IMR-90 (cell line): ENCODE results near the gene DPF1. TPM values are rescaled to one million over a fixed set of nuclear protein-coding genes. Genes with fewer than 3 reads are reported as not detected.

Experiments used
- ATAC-seq: fragments of 200-7000 bp; cut with Tn5 transposase; 2 replicates; pipeline ENCODE4 v1.9.1; 2020; ENCODE audit warnings: low read depth, mild to moderate bottlenecking, moderate library complexity
- BruUV-seq: library from RNA; stranded (reverse); fragments of 400-500 nt; replicated peaks from 2 replicates; lab custom pipeline; 2021; lab: Mats Ljungman, UMichigan
- CTCF ChIA-PET: fragments of 300-600 bp; formaldehyde crosslinking; extraction: SDS; loops from one replicate; lab custom pipeline; 2021; ENCODE audit warnings: antibody characterized with exemption; lab: Yijun Ruan, JAX
- POLR2A ChIA-PET: fragments of 300-600 bp; sonication (Branson Sonifier 250); formaldehyde crosslinking; loops from one replicate; lab custom pipeline; 2022; ENCODE audit warnings: antibody characterized with exemption; ENCODE audit not compliant: unreplicated experiment; lab: Charles Lee
- DNase-seq: peaks from one replicate; pipeline ENCODE4 v3.0.0; 2013
- H2AFZ ChIP-seq: replicated peaks from 2 replicates; pipeline ENCODE3; 2013; ENCODE audit warnings: low read length, mild to moderate bottlenecking; ENCODE audit not compliant: poor library complexity
- H2AK5ac ChIP-seq: 2 replicates; pipeline ENCODE4 v1.6.1; 2013; ENCODE audit warnings: low read depth, low read length, inconsistent platforms
- H2AK9ac ChIP-seq: replicated peaks from 2 replicates; pipeline ENCODE3; 2013; ENCODE audit warnings: mild to moderate bottlenecking, low read depth, low read length, moderate library complexity; ENCODE audit not compliant: poor library complexity
- H2BK120ac ChIP-seq: 2 replicates; pipeline ENCODE4 v1.6.1; 2013; ENCODE audit warnings: low read depth, low read length, inconsistent platforms
- H2BK15ac ChIP-seq: 3 replicates; pipeline ENCODE4 v1.6.1; 2013; ENCODE audit warnings: low read depth, low read length, inconsistent platforms
- H2BK20ac ChIP-seq: 2 replicates; pipeline ENCODE4 v1.6.1; 2013; ENCODE audit warnings: low read depth, mild to moderate bottlenecking, inconsistent platforms, low read length, moderate library complexity
- H2BK5ac ChIP-seq: 2 replicates; pipeline ENCODE4 v1.6.1; 2013; ENCODE audit warnings: mild to moderate bottlenecking, low read depth, low read length, inconsistent platforms; ENCODE audit not compliant: poor library complexity, severe bottlenecking
- H3K14ac ChIP-seq: replicated peaks from 2 replicates; pipeline ENCODE4 v1.6.1; 2013; ENCODE audit warnings: low read depth, low read length, inconsistent platforms
- H3K18ac ChIP-seq: 2 replicates; pipeline ENCODE4 v1.6.1; 2013; ENCODE audit warnings: low read depth, low read length, control low read depth
- H3K23ac ChIP-seq: 2 replicates; pipeline ENCODE4 v1.6.1; 2013; ENCODE audit warnings: low read depth, low read length, inconsistent platforms
- H3K27ac ChIP-seq: 2 replicates; pipeline ENCODE4 v1.5.1; 2013; ENCODE audit warnings: mild to moderate bottlenecking, control low read depth, low read length; ENCODE audit not compliant: insufficient read depth
- H3K27me3 ChIP-seq: 2 replicates; pipeline ENCODE4 v1.6.1; 2013; ENCODE audit warnings: low read length; ENCODE audit not compliant: control insufficient read depth, insufficient read depth
- H3K36me3 ChIP-seq: 2 replicates; pipeline ENCODE4 v1.6.1; 2013; ENCODE audit warnings: low read length, mixed read lengths; ENCODE audit not compliant: control insufficient read depth, insufficient read depth
- H3K4ac ChIP-seq: 2 replicates; pipeline ENCODE4 v1.6.1; 2013; ENCODE audit warnings: low read depth, low read length, inconsistent platforms
- H3K4me1 ChIP-seq: 2 replicates; pipeline ENCODE4 v1.6.1; 2013; ENCODE audit warnings: low read length, mixed read lengths; ENCODE audit not compliant: control insufficient read depth, insufficient read depth
- H3K4me2 ChIP-seq: 2 replicates; pipeline ENCODE4 v1.6.1; 2013; ENCODE audit warnings: low read depth, mild to moderate bottlenecking, control low read depth, low read length, moderate library complexity
- H3K4me3 ChIP-seq: 2 replicates; pipeline ENCODE4 v1.5.1; 2013; ENCODE audit warnings: low read depth, mild to moderate bottlenecking, control low read depth, low read length, moderate library complexity; ENCODE audit not compliant: insufficient read depth
- H3K56ac ChIP-seq: 2 replicates; pipeline ENCODE4 v1.6.1; 2013; ENCODE audit warnings: low read length, inconsistent platforms; ENCODE audit not compliant: insufficient read depth; ENCODE audit errors: extremely low read depth
- H3K79me1 ChIP-seq, 2 experiments: 2 replicates each; pipeline ENCODE4 v1.6.1; 2013; ENCODE audit warnings: low read length in 2 of 2, inconsistent platforms in 1 of 2, low read depth in 1 of 2
- H3K9ac ChIP-seq: 2 replicates; pipeline ENCODE4 v1.6.1; 2013; ENCODE audit warnings: low read depth, low read length, control low read depth
- H3K9me1 ChIP-seq: 2 replicates; pipeline ENCODE4 v1.6.1; 2013; ENCODE audit warnings: low read length, inconsistent platforms; ENCODE audit not compliant: insufficient read depth
- H3K9me3 ChIP-seq: 2 replicates; pipeline ENCODE4 v1.6.1; 2013; ENCODE audit warnings: low read length; ENCODE audit not compliant: control insufficient read depth, insufficient read depth
- H4K20me1 ChIP-seq: 2 replicates; pipeline ENCODE4 v1.6.1; 2013; ENCODE audit warnings: low read length, inconsistent platforms; ENCODE audit not compliant: insufficient read depth
- H4K5ac ChIP-seq: 2 replicates; pipeline ENCODE4 v1.6.1; 2013; ENCODE audit warnings: mild to moderate bottlenecking, low read depth, low read length, control low read depth
- H4K8ac ChIP-seq, 2 experiments: 2 replicates each; pipeline ENCODE4 v1.6.1; 2013; ENCODE audit warnings: low read depth in 2 of 2, low read length in 2 of 2, control low read depth in 1 of 2, inconsistent platforms in 1 of 2
- H4K91ac ChIP-seq: 2 replicates; pipeline ENCODE4 v1.6.1; 2013; ENCODE audit warnings: low read depth, low read length, inconsistent platforms; ENCODE audit not compliant: insufficient read depth
- BHLHE40 ChIP-seq: fragments of 150-350 bp; IDR thresholded peaks from 2 replicates; pipeline ENCODE4 v1.6.1; 2016; ENCODE audit warnings: mild to moderate bottlenecking, low read depth, low read length
- CEBPB ChIP-seq: IDR thresholded peaks from 2 replicates; pipeline ENCODE4 v1.6.1; 2012; ENCODE audit warnings: low read depth, low read length, improper control_type of control experiment
- CHD1 ChIP-seq: IDR thresholded peaks from 2 replicates; pipeline ENCODE4 v1.6.1; 2012; ENCODE audit warnings: low read depth, low read length, improper control_type of control experiment
- FOS ChIP-seq: fragments of 150-350 bp; IDR thresholded peaks from 2 replicates; pipeline ENCODE4 v1.6.1; 2016; ENCODE audit warnings: low read depth, low read length
- MAFK ChIP-seq: IDR thresholded peaks from 2 replicates; pipeline ENCODE4 v1.6.1; 2012; ENCODE audit warnings: low read depth, low read length, improper control_type of control experiment
- MAZ ChIP-seq: IDR thresholded peaks from 2 replicates; pipeline ENCODE4 v1.6.1; 2012; ENCODE audit warnings: low read depth, mild to moderate bottlenecking, low read length, improper control_type of control experiment, moderate library complexity, borderline replicate concordance
- MXI1 ChIP-seq: IDR thresholded peaks from 2 replicates; pipeline ENCODE4 v1.6.1; 2012; ENCODE audit warnings: low read depth, mild to moderate bottlenecking, low read length, moderate library complexity, borderline replicate concordance
- NFE2L2 ChIP-seq: fragments of 150-350 bp; IDR thresholded peaks from 2 replicates; pipeline ENCODE4 v1.6.1; 2016; ENCODE audit warnings: low read depth, mild to moderate bottlenecking, low read length
- POLR2A ChIP-seq: IDR thresholded peaks from 2 replicates; pipeline ENCODE4 v1.6.1; 2012; ENCODE audit warnings: mild to moderate bottlenecking, low read depth, low read length
- RAD21 ChIP-seq: IDR thresholded peaks from 2 replicates; pipeline ENCODE4 v1.6.1; 2012; ENCODE audit warnings: low read length, improper control_type of control experiment
- RCOR1 ChIP-seq: IDR thresholded peaks from 2 replicates; pipeline ENCODE4 v1.6.1; 2012; ENCODE audit warnings: mild to moderate bottlenecking, low read length, improper control_type of control experiment; ENCODE audit not compliant: insufficient replicate concordance
- RFX5 ChIP-seq: IDR thresholded peaks from 2 replicates; pipeline ENCODE4 v1.8.0; 2012; ENCODE audit warnings: low read depth, mild to moderate bottlenecking, low read length, moderate library complexity
- SMC3 ChIP-seq: fragments of 150-350 bp; IDR thresholded peaks from 2 replicates; pipeline ENCODE4 v1.6.1; 2016; ENCODE audit warnings: low read depth, mild to moderate bottlenecking, antibody characterized with exemption, low read length, moderate library complexity
- WGBS, 2 experiments: methylation state at CpG; one replicate each; pipeline versions ENCODE4 v1.1.5 to v1.1.7; 2013; ENCODE audit warnings: missing lambda C conversion rate in 2 of 2; ENCODE audit not compliant: insufficient read length in 1 of 2; ENCODE audit errors: extremely low coverage in 2 of 2; 5-methylcytosine and 5-hydroxymethylcytosine counted together
- dilution Hi-C: fragments of 300-500 bp; cut with HindIII; formaldehyde crosslinking; loops from one replicate; pipeline ENCODE4 v1.14.3; 2018; ENCODE audit warnings: low sequenced_read_pairs; ENCODE audit not compliant: unreplicated experiment
- in situ Hi-C: fragments of 300-500 bp; cut with MboI; formaldehyde crosslinking; loops from 3 replicates; pipeline ENCODE4 v1.14.3; 2019; ENCODE audit warnings: low sequenced_read_pairs, inconsistent platforms, mixed read lengths
- intact Hi-C: fragments of 100-400 bp; cut with micrococcal nuclease; formaldehyde crosslinking; loops from 2 replicates; pipeline ENCODE4 v1.10.0; 2022
- polyA plus RNA-seq, 3 experiments: library from polyadenylated mRNA; depleted of rRNA; stranded (reverse); fragments of >200 nt; gene quantifications; 2 replicates each; pipeline ENCODE4 v1.2.3, GENCODE V29; 2012; ENCODE audit warnings: low replicate concordance in 1 of 3
- total RNA-seq: library from RNA; depleted of rRNA; stranded (reverse); fragments of >200 nt; gene quantifications from 2 replicates; pipeline ENCODE4 v1.2.3, GENCODE V29; 2012
- TF ChIP-seq, protein P1 (sequence below): conservative IDR thresholded peaks from 2 replicates; pipeline ENCODE4 v1.5.1; 2012; ENCODE audit warnings: mild to moderate bottlenecking, low read depth, low read length, improper control_type of control experiment
- TF ChIP-seq, protein P2 (sequence below): fragments of 150-350 bp; IDR thresholded peaks from 2 replicates; pipeline ENCODE4 v1.6.1; 2016; ENCODE audit warnings: low read depth, mild to moderate bottlenecking, low read length, moderate library complexity, borderline replicate concordance
- TF ChIP-seq, protein P3 (sequence below): fragments of 150-350 bp; IDR thresholded peaks from 2 replicates; pipeline ENCODE4 v1.6.1; 2017; ENCODE audit warnings: mild to moderate bottlenecking, antibody characterized with exemption, low read length, low read depth

The DPF1 gene
- total and polyA plus RNA-seq, 2 of the 4 experiments (the other 2 are of a cell fraction), result 3.2 to 5.5 TPM

DNA sequence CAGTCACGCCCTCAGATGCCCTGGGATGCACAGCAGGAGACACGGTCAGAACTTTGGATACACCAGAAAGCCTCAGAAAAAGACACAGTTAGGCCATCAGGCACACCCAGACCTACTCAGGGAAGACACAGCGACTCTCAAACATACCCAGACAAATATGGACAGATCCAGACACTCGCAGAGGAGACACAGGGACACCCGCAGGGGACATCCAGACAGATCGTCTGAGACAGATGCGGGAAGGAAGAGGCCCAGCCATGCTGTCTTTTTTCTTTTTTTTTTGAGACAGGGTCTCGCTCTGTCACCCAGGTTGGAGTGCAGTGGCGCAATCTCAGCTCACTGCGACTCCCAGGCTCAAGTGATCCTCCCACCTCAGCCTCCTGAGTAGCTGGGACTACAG, 4.8 kb downstream of the DPF1 start:
- intact Hi-C loops, result no loop called here
- no peak overlapping the region for H3K14ac ChIP-seq
- no peak overlapping the region for H2BK5ac ChIP-seq
- no peak overlapping the region for H4K91ac ChIP-seq
- H3K4me3 ChIP-seq, result no peak overlapping the region
- peaks cover 2% of the 10 kb centered on the region; the same call in 1 of the 2 replicates for H3K36me3 ChIP-seq
- no peak overlapping the region for H3K9ac ChIP-seq
- ChIA-PET CTCF (no interaction called here), POLR2A (no interaction called here)
- H3K79me1 ChIP-seq, result peaks cover 8 to 16% of the 10 kb centered on the region in 2 experiments
- no peak overlapping the region for H2BK15ac ChIP-seq
- no peak overlapping the region for H4K8ac ChIP-seq
- H3K56ac ChIP-seq, result no peak overlapping the region
- no peak overlapping the region for H3K4me2 ChIP-seq
- no peak overlapping the region for H4K5ac ChIP-seq
- H4K20me1 ChIP-seq, result no peaks in the 10 kb centered on the region
- no peak for TF ChIP-seq CEBPB
- TF ChIP-seq, protein P1, sequence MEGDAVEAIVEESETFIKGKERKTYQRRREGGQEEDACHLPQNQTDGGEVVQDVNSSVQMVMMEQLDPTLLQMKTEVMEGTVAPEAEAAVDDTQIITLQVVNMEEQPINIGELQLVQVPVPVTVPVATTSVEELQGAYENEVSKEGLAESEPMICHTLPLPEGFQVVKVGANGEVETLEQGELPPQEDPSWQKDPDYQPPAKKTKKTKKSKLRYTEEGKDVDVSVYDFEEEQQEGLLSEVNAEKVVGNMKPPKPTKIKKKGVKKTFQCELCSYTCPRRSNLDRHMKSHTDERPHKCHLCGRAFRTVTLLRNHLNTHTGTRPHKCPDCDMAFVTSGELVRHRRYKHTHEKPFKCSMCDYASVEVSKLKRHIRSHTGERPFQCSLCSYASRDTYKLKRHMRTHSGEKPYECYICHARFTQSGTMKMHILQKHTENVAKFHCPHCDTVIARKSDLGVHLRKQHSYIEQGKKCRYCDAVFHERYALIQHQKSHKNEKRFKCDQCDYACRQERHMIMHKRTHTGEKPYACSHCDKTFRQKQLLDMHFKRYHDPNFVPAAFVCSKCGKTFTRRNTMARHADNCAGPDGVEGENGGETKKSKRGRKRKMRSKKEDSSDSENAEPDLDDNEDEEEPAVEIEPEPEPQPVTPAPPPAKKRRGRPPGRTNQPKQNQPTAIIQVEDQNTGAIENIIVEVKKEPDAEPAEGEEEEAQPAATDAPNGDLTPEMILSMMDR, result no peak
- TF ChIP-seq FOS, result no peak
- TF ChIP-seq POLR2A, result no peak
- TF ChIP-seq RCOR1, result no peak
- TF ChIP-seq SMC3, result no peak
- no peak for TF ChIP-seq CHD1
- TF ChIP-seq RAD21, result no peak
- TF ChIP-seq, protein P2, sequence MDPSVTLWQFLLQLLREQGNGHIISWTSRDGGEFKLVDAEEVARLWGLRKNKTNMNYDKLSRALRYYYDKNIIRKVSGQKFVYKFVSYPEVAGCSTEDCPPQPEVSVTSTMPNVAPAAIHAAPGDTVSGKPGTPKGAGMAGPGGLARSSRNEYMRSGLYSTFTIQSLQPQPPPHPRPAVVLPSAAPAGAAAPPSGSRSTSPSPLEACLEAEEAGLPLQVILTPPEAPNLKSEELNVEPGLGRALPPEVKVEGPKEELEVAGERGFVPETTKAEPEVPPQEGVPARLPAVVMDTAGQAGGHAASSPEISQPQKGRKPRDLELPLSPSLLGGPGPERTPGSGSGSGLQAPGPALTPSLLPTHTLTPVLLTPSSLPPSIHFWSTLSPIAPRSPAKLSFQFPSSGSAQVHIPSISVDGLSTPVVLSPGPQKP, result no peak
- TF ChIP-seq RFX5, result no peak
- TF ChIP-seq, protein P3, sequence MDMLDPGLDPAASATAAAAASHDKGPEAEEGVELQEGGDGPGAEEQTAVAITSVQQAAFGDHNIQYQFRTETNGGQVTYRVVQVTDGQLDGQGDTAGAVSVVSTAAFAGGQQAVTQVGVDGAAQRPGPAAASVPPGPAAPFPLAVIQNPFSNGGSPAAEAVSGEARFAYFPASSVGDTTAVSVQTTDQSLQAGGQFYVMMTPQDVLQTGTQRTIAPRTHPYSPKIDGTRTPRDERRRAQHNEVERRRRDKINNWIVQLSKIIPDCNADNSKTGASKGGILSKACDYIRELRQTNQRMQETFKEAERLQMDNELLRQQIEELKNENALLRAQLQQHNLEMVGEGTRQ, result no peak
- no peak for TF ChIP-seq NFE2L2
- TF ChIP-seq MAFK, result no peak
- TF ChIP-seq MXI1, result no peak
- no peak for TF ChIP-seq BHLHE40
- no peak for TF ChIP-seq MAZ
- no peaks in the 10 kb centered on the region for H3K9me3 ChIP-seq
- no peaks in the 10 kb centered on the region for H3K27me3 ChIP-seq
- no peak overlapping the region for H3K23ac ChIP-seq
- no peak overlapping the region for H3K27ac ChIP-seq
- H2AK5ac ChIP-seq, result no peak overlapping the region
- peaks cover 7% of the 10 kb centered on the region for H3K9me1 ChIP-seq
- no peak overlapping the region for H3K18ac ChIP-seq
- H2AFZ ChIP-seq, result no peak overlapping the region
- H3K4ac ChIP-seq, result no peak overlapping the region
- H2BK120ac ChIP-seq, result no peak overlapping the region
- H2BK20ac ChIP-seq, result no peak overlapping the region
- 100% methylated on average over 1 of the region's 10 CpGs; no CpG with 5 or more reads in 1 of the 2 experiments for WGBS, 2 experiments
- H2AK9ac ChIP-seq, result no peak overlapping the region
- DNase-seq, result no peak
- dilution Hi-C loops, result no loop called here
- no peak for ATAC-seq
- in situ Hi-C loops, result no loop called here
- no TSS peak for BruUV-seq
- H3K4me1 ChIP-seq, result peaks cover 1% of the 10 kb centered on the region; the same call in 1 of the 2 replicates
